Left ventricle myocardium inferior (tissue), 1 donor: ENCODE results near the gene GPN1. TPM values are rescaled to one million over a fixed set of nuclear protein-coding genes. Genes with fewer than 3 reads are reported as not detected.

Experiments
- DNase-seq: peaks from one replicate; pipeline ENCODE4 v3.0.0-alpha.2; 2020
- H3K27ac ChIP-seq: fragments of 200-600 bp; replicated peaks from 2 replicates; pipeline ENCODE4 v1.8.0; 2021
- H3K27me3 ChIP-seq: fragments of 200-600 bp; 2 replicates; pipeline ENCODE4 v1.8.0; 2021; ENCODE audit warnings: low read depth
- H3K36me3 ChIP-seq: fragments of 200-600 bp; 2 replicates; pipeline ENCODE4 v1.8.0; 2021
- H3K4me1 ChIP-seq: fragments of 200-600 bp; 2 replicates; pipeline ENCODE4 v1.8.0; 2021
- H3K4me3 ChIP-seq: fragments of 200-600 bp; 2 replicates; pipeline ENCODE4 v1.8.0; 2021; ENCODE audit warnings: mild to moderate bottlenecking, moderate library complexity
- H3K9me3 ChIP-seq: fragments of 200-600 bp; replicated peaks from 2 replicates; pipeline ENCODE4 v1.8.0; 2021
- intact Hi-C: fragments of 100-400 bp; cut with micrococcal nuclease; formaldehyde crosslinking; loops from one replicate; pipeline ENCODE4 v1.11.0; 2022
- total RNA-seq: library from RNA; stranded (reverse); fragmentation: NEBNext Ultra II Directional; extraction: Animal tissue kit (Norgen Biotek cat#: 25700); gene quantifications from one replicate; pipeline ENCODE4 v1.2.1, GENCODE V29; 2021
- TF ChIP-seq, protein P1 (sequence below): fragments of 200-600 bp; IDR thresholded peaks from 2 replicates; pipeline ENCODE4 v1.8.0; 2021; ENCODE audit warnings: antibody characterized with exemption, mild to moderate bottlenecking, borderline replicate concordance
- donor health status: DM: no; HTN: yes; CAD: no; lungs with severe emphysema.

The GPN1 gene
- total RNA-seq, 1 donor from 2014 or later: 16.6 TPM

DNA sequence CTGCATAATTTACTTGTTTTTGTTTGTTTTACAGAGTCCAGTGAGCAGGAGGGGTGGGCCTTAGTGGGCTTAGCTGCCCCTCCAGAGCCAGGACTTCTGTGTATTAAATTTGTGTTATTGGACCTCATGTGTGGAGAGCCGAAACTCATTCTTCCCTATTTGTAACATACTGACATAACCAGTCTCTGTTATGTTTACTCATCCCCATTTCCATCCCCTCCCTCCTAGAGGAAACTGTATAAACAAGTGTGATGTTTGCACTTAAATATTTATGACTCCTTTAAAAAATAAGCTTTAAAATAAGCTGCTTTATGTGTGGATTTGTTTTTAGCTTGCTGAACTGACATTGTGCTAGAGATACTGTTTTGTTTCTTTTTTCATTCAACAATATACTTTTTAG is 32.2 kb upstream of the GPN1 start:
- peaks cover 18% of the 10 kb centered on the region for H3K4me1 ChIP-seq
- intact Hi-C loops: no loop called here

DNA sequence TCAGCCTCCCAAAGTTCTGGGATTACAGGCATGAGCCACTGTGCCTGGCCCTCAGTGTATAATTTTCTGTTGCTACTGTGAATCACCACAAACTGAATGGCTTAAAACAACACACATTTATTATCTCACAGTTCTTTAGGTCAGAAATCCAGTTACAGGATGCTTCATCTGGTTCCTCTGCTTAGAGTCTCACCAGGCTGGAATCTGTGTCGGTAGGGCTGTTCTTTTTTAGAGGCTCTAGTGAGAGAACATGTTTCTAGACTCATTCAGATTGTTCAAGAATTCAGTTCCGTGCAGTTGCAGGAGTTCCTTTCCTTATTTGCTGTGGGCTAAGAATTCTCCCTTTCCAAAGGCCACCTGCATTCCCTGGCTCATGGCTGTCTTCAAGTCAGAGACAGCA is 22.2 kb upstream of the GPN1 start:
- intact Hi-C loops: no loop called here
- H3K36me3 ChIP-seq: peaks cover 85% of the 10 kb centered on the region
- TF ChIP-seq, protein P1, sequence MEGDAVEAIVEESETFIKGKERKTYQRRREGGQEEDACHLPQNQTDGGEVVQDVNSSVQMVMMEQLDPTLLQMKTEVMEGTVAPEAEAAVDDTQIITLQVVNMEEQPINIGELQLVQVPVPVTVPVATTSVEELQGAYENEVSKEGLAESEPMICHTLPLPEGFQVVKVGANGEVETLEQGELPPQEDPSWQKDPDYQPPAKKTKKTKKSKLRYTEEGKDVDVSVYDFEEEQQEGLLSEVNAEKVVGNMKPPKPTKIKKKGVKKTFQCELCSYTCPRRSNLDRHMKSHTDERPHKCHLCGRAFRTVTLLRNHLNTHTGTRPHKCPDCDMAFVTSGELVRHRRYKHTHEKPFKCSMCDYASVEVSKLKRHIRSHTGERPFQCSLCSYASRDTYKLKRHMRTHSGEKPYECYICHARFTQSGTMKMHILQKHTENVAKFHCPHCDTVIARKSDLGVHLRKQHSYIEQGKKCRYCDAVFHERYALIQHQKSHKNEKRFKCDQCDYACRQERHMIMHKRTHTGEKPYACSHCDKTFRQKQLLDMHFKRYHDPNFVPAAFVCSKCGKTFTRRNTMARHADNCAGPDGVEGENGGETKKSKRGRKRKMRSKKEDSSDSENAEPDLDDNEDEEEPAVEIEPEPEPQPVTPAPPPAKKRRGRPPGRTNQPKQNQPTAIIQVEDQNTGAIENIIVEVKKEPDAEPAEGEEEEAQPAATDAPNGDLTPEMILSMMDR: no peak

More for the DNA sequence above, 32.2 kb upstream of the GPN1 start:
- H3K27ac ChIP-seq: no peak overlapping the region
- no peak for DNase-seq
- TF ChIP-seq, protein P1: no peak
- H3K4me3 ChIP-seq: no peak overlapping the region
- H3K36me3 ChIP-seq: peaks cover 32% of the 10 kb centered on the region
- no peaks in the 10 kb centered on the region for H3K27me3 ChIP-seq
- peaks cover 28% of the 10 kb centered on the region for H3K9me3 ChIP-seq

DNA sequence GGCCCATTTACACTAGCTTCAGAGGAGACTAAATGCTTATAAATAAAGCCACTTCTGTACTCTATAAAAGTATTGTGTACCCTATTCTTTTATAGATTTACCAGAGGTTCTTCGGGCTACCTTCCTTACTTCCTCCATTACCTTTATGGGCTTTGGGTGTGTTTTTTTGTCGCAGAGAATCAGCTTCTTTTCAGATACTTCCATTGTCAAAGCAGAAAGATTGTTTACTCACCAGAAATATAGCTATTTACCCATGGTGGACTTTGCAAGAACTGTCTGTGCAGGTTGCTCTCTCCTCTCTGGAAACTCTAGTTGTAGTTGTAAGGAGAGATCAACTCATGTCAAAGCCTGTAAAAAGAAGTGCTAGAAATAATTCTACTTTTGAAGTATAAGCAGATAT is 14.9 kb upstream of the GPN1 start:
- no peak for DNase-seq
- TF ChIP-seq, protein P1: no peak
- Histone ChIP-seq H3K27me3 (no peaks in the 10 kb centered on the region), H3K4me3 (no peak overlapping the region), H3K4me1 (no peaks in the 10 kb centered on the region), H3K27ac (no peak overlapping the region), H3K36me3 (peaks cover 74% of the 10 kb centered on the region), H3K9me3 (no peaks in the 10 kb centered on the region)
- intact Hi-C loops: no loop called here

More for the DNA sequence above, 22.2 kb upstream of the GPN1 start:
- no peak for DNase-seq
- Histone ChIP-seq H3K9me3 (no peaks in the 10 kb centered on the region), H3K4me3 (no peak overlapping the region), H3K4me1 (no peaks in the 10 kb centered on the region), H3K27me3 (no peaks in the 10 kb centered on the region), H3K27ac (no peak overlapping the region)

DNA sequence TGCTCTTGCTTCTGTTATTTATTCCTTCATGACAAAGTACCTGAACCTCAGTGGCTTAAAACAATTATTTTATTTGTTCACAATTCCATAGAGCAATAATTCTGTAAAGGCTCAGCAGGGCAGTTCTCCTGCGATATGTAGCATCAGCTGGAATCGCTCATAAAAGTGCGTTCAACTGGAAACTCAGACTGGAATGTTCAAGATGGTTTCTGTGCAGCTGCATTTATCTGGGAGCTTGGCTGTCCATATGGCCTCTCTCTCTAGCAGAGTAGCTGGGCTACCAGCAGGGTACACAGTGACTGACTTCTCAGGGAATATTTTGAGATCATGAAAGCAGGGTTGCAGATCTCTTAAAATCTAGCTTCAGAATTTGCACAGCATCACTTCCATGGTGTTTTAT is 13.5 kb upstream of the GPN1 start:
- peaks cover 77% of the 10 kb centered on the region for H3K36me3 ChIP-seq
- TF ChIP-seq, protein P1: no peak
- intact Hi-C loops: no loop called here
- no peaks in the 10 kb centered on the region for H3K27me3 ChIP-seq
- H3K27ac ChIP-seq: no peak overlapping the region
- no peaks in the 10 kb centered on the region for H3K4me1 ChIP-seq
- DNase-seq: no peak
- no peak overlapping the region for H3K4me3 ChIP-seq
- H3K9me3 ChIP-seq: no peaks in the 10 kb centered on the region

DNA sequence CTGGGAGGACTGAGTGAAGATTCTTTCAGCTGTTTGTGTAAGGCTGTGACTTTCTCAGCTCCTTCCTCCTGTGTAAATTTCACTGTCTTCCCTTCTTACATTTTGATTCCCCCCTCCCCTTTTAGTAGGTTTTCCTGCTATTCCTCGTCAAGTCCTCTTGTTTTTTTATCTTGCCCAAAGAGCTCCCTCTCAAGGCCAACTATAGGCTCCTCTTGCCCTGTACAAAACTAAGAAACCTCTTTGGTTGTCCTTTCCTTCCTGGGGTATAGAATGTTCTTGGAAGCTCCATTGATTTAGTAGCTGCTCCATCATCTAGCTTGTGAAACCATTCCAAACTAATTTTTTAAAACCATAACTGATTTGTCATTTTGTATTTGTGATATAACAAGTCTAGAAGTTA is 7.3 kb upstream of the GPN1 start:
- intact Hi-C loops: no loop called here

More for the DNA sequence above, 7.3 kb upstream of the GPN1 start:
- H3K4me1 ChIP-seq: peaks cover 5% of the 10 kb centered on the region
- H3K4me3 ChIP-seq: no peak overlapping the region
- no peak for DNase-seq
- no peak overlapping the region for H3K27ac ChIP-seq
- H3K27me3 ChIP-seq: no peaks in the 10 kb centered on the region
- TF ChIP-seq, protein P1: no peak
- H3K36me3 ChIP-seq: peaks cover 80% of the 10 kb centered on the region
- no peaks in the 10 kb centered on the region for H3K9me3 ChIP-seq
